HL-60/S4 treated with retinoic acid at 250 ng/mL for 4 days and 3 days (cell line): ENCODE data around the gene COBLL1.

Source experiments
- in situ Hi-C: fragments of 300-500 bp; cut with MboI; formaldehyde crosslinking; loops from 2 replicates; pipeline ENCODE4 v1.7.0; 2022; ENCODE audit warnings: low sequenced_read_pairs

The COBLL1 gene

GRCh38 chr2:164644036-164644700, 197.5 kb downstream of the COBLL1 start:
- in situ Hi-C loops = no loop called here

GRCh38 chr2:164642946-164643555, 198.6 kb downstream of the COBLL1 start:
- in situ Hi-C loops = no loop called here

GRCh38 chr2:164642268-164642667, 199.4 kb downstream of the COBLL1 start:
- in situ Hi-C loops = no loop called here
